ENCODE results near the gene MYBPH.

Gene MYBPH

GRCh38 chr1:203165101-203165799, 10.4 kb downstream of the MYBPH start:
- DNase-seq = no peak

GRCh38 chr1:203163891-203164635, 11.6 kb downstream of the MYBPH start:
- DNase-seq = no peak

- DNase-seq = no peak
Measured at GRCh38 chr1:203162403-203162802, 13.2 kb downstream of the MYBPH start.

DNA sequence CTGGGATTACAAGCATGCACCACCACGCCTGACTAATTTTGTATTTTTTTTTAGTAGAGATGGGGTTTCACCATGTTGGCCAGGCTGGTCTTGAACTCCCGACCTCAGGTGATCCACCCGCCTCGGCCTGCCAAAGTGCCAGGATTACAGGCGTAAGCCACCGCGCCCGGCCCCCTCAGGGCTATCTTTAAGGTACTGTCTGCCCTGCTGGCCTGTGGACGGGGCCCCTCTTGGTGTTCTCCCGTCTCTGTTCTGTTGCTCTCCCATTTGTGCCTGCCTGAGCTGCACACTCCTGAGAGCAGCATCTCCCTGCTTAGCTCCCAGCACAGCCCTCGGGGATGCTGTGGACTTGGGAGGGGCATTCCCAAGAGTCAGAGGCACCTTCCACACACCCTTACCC, 13.9 kb downstream of the MYBPH start:
- DNase-seq = no peak

- DNase-seq = no peak
Measured at GRCh38 chr1:203161175-203161574, 14.5 kb downstream of the MYBPH start.

DNA sequence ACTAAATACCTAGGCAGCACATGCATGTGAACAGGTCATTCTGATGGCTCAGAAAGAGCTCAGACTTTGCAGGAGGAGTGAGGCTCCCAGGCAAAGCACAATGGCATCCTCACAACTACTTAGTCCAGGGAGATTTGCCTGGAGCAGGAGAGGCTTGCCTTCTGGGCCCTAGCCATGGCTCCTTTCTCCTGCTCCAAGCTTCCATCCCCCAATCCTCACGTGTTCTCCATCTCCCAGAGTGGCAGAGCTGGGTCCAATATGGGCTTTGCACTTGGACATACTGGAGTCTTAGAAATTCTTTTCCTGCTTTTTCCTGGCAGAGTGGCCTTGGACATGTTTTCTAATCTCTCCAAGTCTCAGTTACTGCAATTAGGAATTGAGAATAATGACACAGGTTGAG, 15.8 kb downstream of the MYBPH start:
- DNase-seq = no peak

DNA sequence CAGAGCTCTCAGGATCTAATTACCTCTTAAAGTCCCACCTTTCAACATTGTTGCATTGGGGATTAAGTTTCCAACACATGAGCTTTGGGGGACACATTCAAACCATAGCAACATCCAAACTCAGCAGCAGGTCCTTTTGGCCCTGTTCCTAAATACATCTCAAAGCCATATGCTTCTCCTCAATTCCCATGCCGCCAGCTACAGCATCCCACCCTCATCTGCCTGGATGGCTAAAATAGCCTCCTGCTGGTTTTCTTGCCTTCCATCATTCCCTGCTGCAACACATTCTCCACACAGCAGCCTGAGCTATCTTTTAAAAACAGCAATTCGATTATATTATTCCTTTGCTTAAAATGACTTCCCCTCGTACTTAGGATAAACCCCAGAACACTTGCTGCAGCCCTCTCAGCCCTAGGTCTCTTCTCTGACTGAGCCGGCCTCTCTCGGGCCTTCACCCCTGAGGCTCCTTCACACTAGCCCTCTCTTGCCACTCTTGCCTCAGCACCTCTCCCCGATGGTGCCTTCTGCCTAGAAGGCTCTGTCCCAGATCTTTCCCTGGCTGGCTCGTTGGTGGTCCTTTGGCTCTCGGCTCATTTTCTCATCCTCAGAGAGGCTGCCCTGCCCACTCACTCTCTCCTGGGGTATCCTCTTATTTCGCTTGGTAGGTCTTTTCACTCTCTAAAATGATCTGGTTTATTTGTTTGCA, 16.5 kb downstream of the MYBPH start:
- no peak for DNase-seq

DNA sequence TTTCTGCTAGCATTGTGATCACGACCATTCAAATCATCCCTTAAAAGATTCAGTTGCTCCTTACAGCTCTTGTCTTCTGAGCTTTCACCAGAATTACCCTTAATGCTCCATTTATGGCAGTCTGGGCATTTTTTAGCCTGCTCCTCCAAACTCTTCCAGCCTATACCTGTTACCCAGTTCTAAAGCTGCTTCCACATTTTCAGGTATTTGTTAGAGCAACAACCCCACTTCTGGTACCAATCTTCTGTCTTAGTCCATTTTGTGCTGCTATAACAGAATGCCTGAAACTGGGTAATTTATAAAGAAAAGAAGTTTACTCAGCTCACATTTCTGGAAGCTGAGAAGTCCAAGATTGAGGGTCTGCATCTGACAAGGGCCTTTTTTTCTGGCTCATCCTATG, 17.2 kb downstream of the MYBPH start:
- no peak for DNase-seq

- no peak for DNase-seq
Measured at GRCh38 chr1:203156280-203156679, 19.3 kb downstream of the MYBPH start.

DNA sequence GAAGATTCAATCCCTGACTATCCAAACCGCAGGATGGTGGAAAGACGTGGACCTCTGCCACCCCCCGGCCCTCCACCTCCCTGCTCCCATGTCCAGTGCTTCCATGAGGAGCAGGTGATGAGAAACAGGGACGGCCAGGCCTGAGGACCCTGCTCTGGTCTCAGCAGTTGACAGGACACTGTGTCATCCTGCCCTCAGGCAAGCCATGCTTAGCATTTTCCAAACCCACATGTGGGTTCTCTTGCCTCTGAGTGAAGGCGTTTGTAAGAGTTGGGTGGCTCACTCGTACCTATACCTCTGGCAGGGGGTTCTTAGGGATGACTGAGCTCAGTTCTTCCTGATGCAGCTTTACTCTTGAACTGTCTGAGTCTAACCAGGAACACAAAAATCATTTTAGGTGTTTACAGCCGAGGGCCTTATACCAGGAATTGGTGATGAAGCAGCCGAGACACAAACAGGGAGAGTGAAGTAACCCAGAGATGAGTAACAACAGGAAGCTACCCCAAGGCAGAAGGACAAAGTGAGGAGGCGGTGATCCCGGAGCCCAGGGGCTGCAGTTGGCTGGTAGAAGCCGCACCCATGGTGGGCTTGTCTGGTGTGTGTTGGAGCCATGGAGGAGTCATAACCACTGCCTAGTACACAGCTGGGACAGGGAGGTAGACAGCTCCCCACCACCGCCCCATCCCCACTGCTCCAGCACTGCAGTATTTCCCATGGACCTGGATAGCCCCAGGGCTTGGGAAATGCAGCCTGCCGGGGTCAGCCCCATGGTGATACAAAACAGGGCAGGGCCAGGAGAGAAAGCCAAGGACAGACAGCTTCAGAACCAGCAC, 21.4 kb downstream of the MYBPH start:
- DNase-seq = no peak

- no peak for DNase-seq
Measured at GRCh38 chr1:203153051-203153988, 22.3 kb downstream of the MYBPH start.

GRCh38 chr1:203152158-203153034, 23.2 kb downstream of the MYBPH start:
- no peak for DNase-seq

- no peak for DNase-seq
Measured at GRCh38 chr1:203151362-203152157, 24.1 kb downstream of the MYBPH start.

- DNase-seq = no peak
Measured at GRCh38 chr1:203150511-203151297, 24.9 kb downstream of the MYBPH start.

- DNase-seq = no peak
Measured at GRCh38 chr1:203149188-203149840, 26.3 kb downstream of the MYBPH start.

- no peak for DNase-seq
Measured at GRCh38 chr1:203148579-203148978, 27.0 kb downstream of the MYBPH start.

DNA sequence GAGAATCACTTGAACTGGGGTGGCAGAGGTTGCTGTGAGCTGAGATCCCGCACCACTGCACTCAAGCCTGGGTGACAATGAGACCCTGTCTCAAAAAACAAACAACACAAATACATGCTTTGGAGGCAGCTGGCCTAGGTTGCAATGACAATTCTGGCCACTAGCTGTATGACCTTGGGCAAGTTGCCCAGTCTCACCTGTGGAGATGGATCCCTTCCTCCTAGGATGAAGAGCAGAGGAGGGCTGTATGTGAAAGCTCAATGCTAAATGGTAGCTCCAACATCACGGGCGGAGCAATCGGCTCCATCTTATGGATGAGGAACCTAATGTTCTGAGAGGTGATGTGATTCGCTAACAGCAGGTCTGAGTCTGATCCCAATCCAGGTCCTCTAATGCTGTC, 27.5 kb downstream of the MYBPH start:
- DNase-seq = no peak

DNA sequence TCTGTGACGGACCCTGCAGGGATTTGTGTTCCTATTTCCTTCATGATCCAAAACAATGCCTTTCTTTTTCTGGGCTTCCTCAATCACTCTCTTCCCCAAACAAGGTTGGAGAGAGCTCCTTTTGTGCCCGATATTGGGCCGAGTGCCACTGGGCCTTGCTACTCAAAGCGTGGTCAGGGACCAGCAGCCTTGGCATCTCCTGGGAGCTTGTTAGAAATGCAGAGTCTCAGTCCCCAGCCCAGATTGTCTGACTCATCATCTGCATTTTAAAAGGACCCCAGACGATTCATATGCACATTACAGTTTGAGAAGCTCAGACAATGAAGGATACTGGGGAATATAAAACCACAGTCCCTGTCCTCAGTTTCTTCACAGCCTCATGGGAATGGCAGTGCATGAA, 28.2 kb downstream of the MYBPH start:
- no peak for DNase-seq

DNA sequence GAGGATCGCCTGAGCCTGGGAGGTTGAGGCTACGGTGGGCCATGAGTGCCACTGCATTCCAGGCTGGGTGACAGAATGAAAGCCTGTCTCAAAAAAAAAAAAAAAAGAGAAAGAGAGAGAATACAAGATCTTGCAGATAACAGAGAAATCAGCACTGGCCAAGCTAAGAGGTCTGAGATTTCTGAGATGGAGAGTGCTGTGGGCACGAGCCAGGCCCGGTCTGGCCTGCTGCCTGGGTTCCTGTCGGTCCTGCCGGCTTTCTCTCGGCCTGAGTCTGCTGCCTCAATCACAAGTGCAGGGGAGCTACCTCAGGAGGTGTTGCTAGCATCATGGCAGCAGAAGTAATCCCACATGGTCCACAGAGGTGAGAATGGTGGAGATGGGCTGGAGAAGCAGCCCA, 29.1 kb downstream of the MYBPH start:
- DNase-seq = no peak

Data from activated CD4-positive, alpha-beta T cell treated with anti-CD3 and anti-CD28 coated beads, Interleukin-10, Interleukin-2, amounts not matched to agents 100 ng/mL and 50 ng/mL, durations not matched to agents 16 hours and 8 hours (primary cell).